ENCODE measurements around the gene FRS3. TPM values are rescaled to one million over a fixed set of nuclear protein-coding genes. Genes with fewer than 3 reads are reported as not detected.

The FRS3 gene
- total and polyA plus RNA-seq, 2 of the 13 experiments (the other 11 are each of a cell fraction or from before 2014, with no cell fraction given), result 3.0 to 7.4 TPM

- 0 out of 2 replicates have a peak, but pooled peaks have one; percentile 28 for TF ChIP-seq EED (CRISPR knock-in tag; IDR thresholded peaks at IDR 0.05)
- no peak for TF ChIP-seq CREB3 (CRISPR knock-in tag; IDR thresholded peaks at IDR 0.05)
- TF ChIP-seq, protein P1, sequence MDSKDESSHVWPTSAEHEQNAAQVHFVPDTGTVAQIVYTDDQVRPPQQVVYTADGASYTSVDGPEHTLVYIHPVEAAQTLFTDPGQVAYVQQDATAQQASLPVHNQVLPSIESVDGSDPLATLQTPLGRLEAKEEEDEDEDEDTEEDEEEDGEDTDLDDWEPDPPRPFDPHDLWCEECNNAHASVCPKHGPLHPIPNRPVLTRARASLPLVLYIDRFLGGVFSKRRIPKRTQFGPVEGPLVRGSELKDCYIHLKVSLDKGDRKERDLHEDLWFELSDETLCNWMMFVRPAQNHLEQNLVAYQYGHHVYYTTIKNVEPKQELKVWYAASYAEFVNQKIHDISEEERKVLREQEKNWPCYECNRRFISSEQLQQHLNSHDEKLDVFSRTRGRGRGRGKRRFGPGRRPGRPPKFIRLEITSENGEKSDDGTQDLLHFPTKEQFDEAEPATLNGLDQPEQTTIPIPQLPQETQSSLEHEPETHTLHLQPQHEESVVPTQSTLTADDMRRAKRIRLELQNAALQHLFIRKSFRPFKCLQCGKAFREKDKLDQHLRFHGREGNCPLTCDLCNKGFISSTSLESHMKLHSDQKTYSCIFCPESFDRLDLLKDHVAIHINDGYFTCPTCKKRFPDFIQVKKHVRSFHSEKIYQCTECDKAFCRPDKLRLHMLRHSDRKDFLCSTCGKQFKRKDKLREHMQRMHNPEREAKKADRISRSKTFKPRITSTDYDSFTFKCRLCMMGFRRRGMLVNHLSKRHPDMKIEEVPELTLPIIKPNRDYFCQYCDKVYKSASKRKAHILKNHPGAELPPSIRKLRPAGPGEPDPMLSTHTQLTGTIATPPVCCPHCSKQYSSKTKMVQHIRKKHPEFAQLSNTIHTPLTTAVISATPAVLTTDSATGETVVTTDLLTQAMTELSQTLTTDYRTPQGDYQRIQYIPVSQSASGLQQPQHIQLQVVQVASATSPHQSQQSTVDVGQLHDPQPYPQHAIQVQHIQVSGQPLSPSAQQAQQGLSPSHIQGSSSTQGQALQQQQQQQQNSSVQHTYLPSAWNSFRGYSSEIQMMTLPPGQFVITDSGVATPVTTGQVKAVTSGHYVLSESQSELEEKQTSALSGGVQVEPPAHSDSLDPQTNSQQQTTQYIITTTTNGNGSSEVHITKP (CRISPR knock-in tag; IDR thresholded peaks at IDR 0.05; ENCODE audit: low read depth), result no peak
- TF ChIP-seq HCFC1 (IDR thresholded peaks at IDR 0.05; ENCODE audit: low read depth, low read length), result no peak
- no peak for TF ChIP-seq ZBTB37 (CRISPR knock-in tag; IDR thresholded peaks at IDR 0.05)
- no peak for TF ChIP-seq HOXD1 (CRISPR knock-in tag; IDR thresholded peaks at IDR 0.05)
Observed at GRCh38 chr6:41728073-41728936, 51.4 kb downstream of the FRS3 start (continued).
